PFSK-1 (cell line): ENCODE results near the gene AKR7A3. TPM values are rescaled to one million over a fixed set of nuclear protein-coding genes. Genes with fewer than 3 reads are reported as not detected.
"Not testable (repeated sequence)": the region's sequence is repeated elsewhere in the genome, so short reads cannot be mapped to it uniquely, and the experiment has no call there.

Source experiments
- FOXP2 ChIP-seq: optimal IDR thresholded peaks from 2 replicates; pipeline ENCODE3; 2011; ENCODE audit warnings: borderline replicate concordance, control low read depth, inconsistent platforms; ENCODE audit not compliant: insufficient read depth; ENCODE audit errors: extremely low read length, extremely low read depth
- POLR2AphosphoS5 ChIP-seq: IDR thresholded peaks from 2 replicates; pipeline ENCODE4 v1.6.1; 2012; ENCODE audit warnings: low read depth, mild to moderate bottlenecking, control low read depth, low read length, moderate library complexity
- REST ChIP-seq, 2 experiments: IDR thresholded peaks; 2 replicates each; pipeline versions ENCODE4 v1.6.1 to v1.8.0; 2011 to 2012; ENCODE audit warnings: low read depth in 2 of 2, low read length in 2 of 2, control low read depth in 1 of 2, inconsistent platforms in 1 of 2, mild to moderate bottlenecking in 1 of 2, moderate library complexity in 1 of 2; ENCODE audit not compliant: insufficient read depth in 1 of 2
- SIN3A ChIP-seq: IDR thresholded peaks from 2 replicates; pipeline ENCODE4 v1.6.1; 2012; ENCODE audit warnings: mild to moderate bottlenecking, low read length, moderate library complexity, borderline replicate concordance; ENCODE audit not compliant: insufficient read depth
- TAF1 ChIP-seq: IDR thresholded peaks from 2 replicates; pipeline ENCODE4 v1.6.1; 2012; ENCODE audit warnings: low read length, control low read depth, borderline replicate concordance; ENCODE audit not compliant: insufficient read depth
- polyA plus RNA-seq: library from polyadenylated mRNA; unstranded; fragments of >200 nt; gene quantifications from one replicate; pipeline ENCODE4 v1.2.1, GENCODE V29; 2012; ENCODE audit warnings: low read depth, missing spikeins; ENCODE audit not compliant: insufficient read length

AKR7A3 gene
- polyA plus RNA-seq = 0.34 TPM

- not testable (repeated sequence) for TF ChIP-seq SIN3A, FOXP2, POLR2AphosphoS5
Observed at GRCh38 chr1:19288324-19289241, at the start of gene AKR7A3. TSS of gene AKR7A3 (minus strand) at chr1:19288770. CDS start at chr1:19288709, 61 bp downstream.

DNA sequence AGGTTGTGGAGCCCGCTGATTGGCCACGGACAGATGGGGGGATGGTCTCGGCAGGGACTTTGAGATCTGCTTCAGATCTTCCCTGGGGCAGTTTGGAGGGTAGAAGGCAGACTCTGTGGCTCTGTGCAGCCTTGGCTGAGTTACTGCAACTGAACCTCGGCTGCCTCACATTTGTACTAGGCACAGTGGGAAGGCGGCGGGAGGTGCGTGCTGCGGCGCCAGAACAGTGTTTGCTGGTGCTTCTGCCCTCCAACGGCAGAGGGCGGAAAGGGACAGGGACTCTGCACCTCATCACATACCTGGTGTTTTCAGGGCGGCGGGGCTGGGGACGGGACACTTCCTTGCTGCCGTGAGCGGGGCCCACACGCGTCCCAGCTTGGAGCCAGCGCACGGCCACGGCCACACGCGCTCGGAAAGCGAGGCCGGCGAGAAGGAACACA lies 49.8 kb upstream of the AKR7A3 start:
- TF ChIP-seq REST (IDR thresholded peaks at IDR 0.05; ENCODE audit: insufficient read depth in 1 of 2, low read depth in 2 of 2, low read length in 2 of 2) = no peak
- TF ChIP-seq TAF1 = no peak
- no peak for TF ChIP-seq POLR2AphosphoS5
- TF ChIP-seq SIN3A = no peak
- TF ChIP-seq FOXP2 = no peak

- no peak for TF ChIP-seq REST (IDR thresholded peaks at IDR 0.05; ENCODE audit: insufficient read depth in 1 of 2, low read depth in 2 of 2, low read length in 2 of 2)
- no peak for TF ChIP-seq POLR2AphosphoS5
- TF ChIP-seq FOXP2 = no peak
Observed at GRCh38 chr1:19337289-19337688, 48.7 kb upstream of the AKR7A3 start.

- TF ChIP-seq SIN3A (no peak), POLR2AphosphoS5 (no peak), FOXP2 (no peak), REST (IDR thresholded peaks at IDR 0.05; ENCODE audit: insufficient read depth in 1 of 2, low read depth in 2 of 2, low read length in 2 of 2) (no peak), TAF1 (no peak)
Observed at GRCh38 chr1:19336543-19336942, 48.0 kb upstream of the AKR7A3 start.

DNA sequence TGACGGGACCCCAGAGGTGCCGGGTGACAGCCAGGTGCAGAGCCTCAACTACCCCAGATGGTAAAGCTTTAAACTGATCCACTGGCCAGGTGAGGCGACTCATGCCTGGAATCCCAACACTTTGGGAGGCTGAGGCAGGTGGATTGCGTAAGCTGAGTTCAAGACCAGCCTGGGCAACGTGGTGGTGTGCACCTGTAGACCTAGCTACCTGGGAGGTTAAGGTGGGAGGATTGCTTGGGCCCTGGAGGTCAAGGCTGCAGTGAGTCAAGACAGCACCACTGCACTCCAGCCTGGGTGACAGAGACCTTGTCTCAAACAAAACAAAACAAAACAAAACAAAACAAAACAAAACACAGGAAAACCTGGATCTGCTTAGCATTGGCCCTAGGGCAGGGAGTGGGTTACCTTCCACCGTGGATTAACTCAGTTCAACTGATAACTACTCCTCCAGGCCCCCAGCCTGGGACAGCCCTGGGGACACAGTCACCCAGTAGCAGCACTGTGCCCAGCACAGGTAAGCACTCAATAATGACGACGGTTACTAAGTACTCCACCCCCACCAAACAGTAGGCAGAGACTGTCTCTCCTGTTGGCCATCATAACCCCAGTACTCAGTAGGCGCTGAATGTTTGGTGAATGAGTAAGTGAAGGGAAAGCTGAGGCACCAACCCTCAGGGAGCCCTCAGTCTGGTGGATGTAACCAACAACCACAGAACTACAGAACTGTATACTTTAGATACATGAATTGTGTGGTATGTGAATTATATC lies 45.2 kb upstream of the AKR7A3 start:
- TF ChIP-seq SIN3A = no peak
- no peak for TF ChIP-seq FOXP2
- no peak for TF ChIP-seq TAF1
- TF ChIP-seq POLR2AphosphoS5 = no peak
- no peak for TF ChIP-seq REST (IDR thresholded peaks at IDR 0.05; ENCODE audit: insufficient read depth in 1 of 2, low read depth in 2 of 2, low read length in 2 of 2)
